ENCODE data around the gene RBM19.

The RBM19 gene

GRCh38 chr12:113941208-113941486 lies 25.0 kb downstream of the RBM19 start:
- peaks cover 61% of the 10 kb centered on the region for H3K36me3 ChIP-seq (ENCODE audit: low read depth)
- H3K4me3 ChIP-seq (ENCODE audit: severe bottlenecking), result no peak overlapping the region
- no peak overlapping the region for H3K27ac ChIP-seq (ENCODE audit: poor library complexity, severe bottlenecking)
- no peaks in the 10 kb centered on the region for H3K4me1 ChIP-seq (ENCODE audit: insufficient read depth, poor library complexity, severe bottlenecking)
- no peaks in the 10 kb centered on the region for H3K9me3 ChIP-seq (ENCODE audit: severe bottlenecking)
- ATAC-seq (ENCODE audit: low read depth) (no peak), DNase-seq (ENCODE audit: low spot score) (no peak)
- H3K27me3 ChIP-seq (ENCODE audit: insufficient read depth, poor library complexity, severe bottlenecking), result no peaks in the 10 kb centered on the region
- TF ChIP-seq CTCF (IDR thresholded peaks at IDR 0.05; ENCODE audit: poor library complexity, severe bottlenecking), result no peak

GRCh38 chr12:113940357-113941207 lies 25.5 kb downstream of the RBM19 start:
- no peaks in the 10 kb centered on the region for H3K9me3 ChIP-seq (ENCODE audit: severe bottlenecking)
- H3K27me3 ChIP-seq (ENCODE audit: insufficient read depth, poor library complexity, severe bottlenecking), result no peaks in the 10 kb centered on the region
- no peak for TF ChIP-seq CTCF (IDR thresholded peaks at IDR 0.05; ENCODE audit: poor library complexity, severe bottlenecking)
- ATAC-seq (ENCODE audit: low read depth) (no peak), DNase-seq (ENCODE audit: low spot score) (no peak)
- H3K4me1 ChIP-seq (ENCODE audit: insufficient read depth, poor library complexity, severe bottlenecking), result no peaks in the 10 kb centered on the region
- no peak overlapping the region for H3K4me3 ChIP-seq (ENCODE audit: severe bottlenecking)
- no peak overlapping the region for H3K27ac ChIP-seq (ENCODE audit: poor library complexity, severe bottlenecking)
- peaks cover 55% of the 10 kb centered on the region for H3K36me3 ChIP-seq (ENCODE audit: low read depth)

- no peak for TF ChIP-seq CTCF (IDR thresholded peaks at IDR 0.05; ENCODE audit: poor library complexity, severe bottlenecking)
- no peaks in the 10 kb centered on the region for H3K4me1 ChIP-seq (ENCODE audit: insufficient read depth, poor library complexity, severe bottlenecking)
- H3K27ac ChIP-seq (ENCODE audit: poor library complexity, severe bottlenecking), result no peak overlapping the region
- DNase-seq (ENCODE audit: low spot score) (no peak), ATAC-seq (ENCODE audit: low read depth) (no peak)
- H3K9me3 ChIP-seq (ENCODE audit: severe bottlenecking), result no peaks in the 10 kb centered on the region
- no peak overlapping the region for H3K4me3 ChIP-seq (ENCODE audit: severe bottlenecking)
- H3K36me3 ChIP-seq (ENCODE audit: low read depth), result peaks cover 51% of the 10 kb centered on the region
- H3K27me3 ChIP-seq (ENCODE audit: insufficient read depth, poor library complexity, severe bottlenecking), result no peaks in the 10 kb centered on the region
Measured at GRCh38 chr12:113939867-113940266, 26.3 kb downstream of the RBM19 start.

GRCh38 chr12:113938471-113938870 lies 27.7 kb downstream of the RBM19 start:
- Histone ChIP-seq H3K4me1 (ENCODE audit: insufficient read depth, poor library complexity, severe bottlenecking) (no peaks in the 10 kb centered on the region), H3K36me3 (ENCODE audit: low read depth) (peaks cover 53% of the 10 kb centered on the region), H3K4me3 (ENCODE audit: severe bottlenecking) (no peak overlapping the region), H3K9me3 (ENCODE audit: severe bottlenecking) (no peaks in the 10 kb centered on the region), H3K27ac (ENCODE audit: poor library complexity, severe bottlenecking) (no peak overlapping the region), H3K27me3 (ENCODE audit: insufficient read depth, poor library complexity, severe bottlenecking) (no peaks in the 10 kb centered on the region)
- no peak for TF ChIP-seq CTCF (IDR thresholded peaks at IDR 0.05; ENCODE audit: poor library complexity, severe bottlenecking)
- DNase-seq (ENCODE audit: low spot score) (no peak), ATAC-seq (ENCODE audit: low read depth) (no peak)

GRCh38 chr12:113936460-113936859 lies 29.7 kb downstream of the RBM19 start:
- Histone ChIP-seq H3K9me3 (ENCODE audit: severe bottlenecking) (no peaks in the 10 kb centered on the region), H3K4me1 (ENCODE audit: insufficient read depth, poor library complexity, severe bottlenecking) (no peaks in the 10 kb centered on the region), H3K36me3 (ENCODE audit: low read depth) (peaks cover 46% of the 10 kb centered on the region), H3K4me3 (ENCODE audit: severe bottlenecking) (no peak overlapping the region), H3K27ac (ENCODE audit: poor library complexity, severe bottlenecking) (no peak overlapping the region), H3K27me3 (ENCODE audit: insufficient read depth, poor library complexity, severe bottlenecking) (no peaks in the 10 kb centered on the region)
- no peak for TF ChIP-seq CTCF (IDR thresholded peaks at IDR 0.05; ENCODE audit: poor library complexity, severe bottlenecking)
- DNase-seq (ENCODE audit: low spot score), result no peak
- ATAC-seq (ENCODE audit: low read depth), result no peak

All from RWPE2 (cell line).